HL-60 (cell line): ENCODE results near the gene CXCR2.

ENCODE experiments used
- DNase-seq, 2 experiments: peaks; one replicate each; pipeline ENCODE4 v3.0.0-alpha.2; 2010 to 2020; ENCODE audit warnings: low read depth in 1 of 2, low spot score in 1 of 2
- H3K27ac ChIP-seq: fragments of 250-450 bp; sonication (Bioruptor Pico); replicated peaks from 2 replicates; pipeline ENCODE4 v1.5.1; 2020; ENCODE audit warnings: mild to moderate bottlenecking, moderate library complexity
- H3K27me3 ChIP-seq: fragments of 250-450 bp; sonication (Bioruptor Pico); 2 replicates; pipeline ENCODE4 v1.5.1; 2021; ENCODE audit warnings: mild to moderate bottlenecking, moderate library complexity; ENCODE audit not compliant: insufficient read depth, poor library complexity, severe bottlenecking
- H3K4me3 ChIP-seq: replicated peaks from 2 replicates; pipeline ENCODE4 v1.5.1; 2011; ENCODE audit warnings: mild to moderate bottlenecking, control low read depth, low read length; ENCODE audit not compliant: insufficient read depth
- GABPA ChIP-seq: IDR thresholded peaks from 2 replicates; pipeline ENCODE4 v1.6.1; 2012; ENCODE audit warnings: low read depth
- POLR2AphosphoS5 ChIP-seq: IDR thresholded peaks from 2 replicates; pipeline ENCODE4 v1.6.1; 2012; ENCODE audit warnings: low read depth
- SPI1 ChIP-seq: IDR thresholded peaks from 2 replicates; pipeline ENCODE4 v1.6.1; 2012; ENCODE audit warnings: low read depth, mild to moderate bottlenecking, borderline replicate concordance
- TF ChIP-seq, protein P1 (sequence below): IDR thresholded peaks from 2 replicates; pipeline ENCODE4 v1.6.1; 2012; ENCODE audit warnings: low read depth; ENCODE audit not compliant: insufficient replicate concordance
- TF ChIP-seq, protein P2 (sequence below): IDR thresholded peaks from one replicate; pipeline ENCODE4 v1.5.1; 2011; ENCODE audit warnings: low read length, control low read depth, inconsistent platforms; ENCODE audit not compliant: insufficient read depth

The CXCR2 gene

DNA sequence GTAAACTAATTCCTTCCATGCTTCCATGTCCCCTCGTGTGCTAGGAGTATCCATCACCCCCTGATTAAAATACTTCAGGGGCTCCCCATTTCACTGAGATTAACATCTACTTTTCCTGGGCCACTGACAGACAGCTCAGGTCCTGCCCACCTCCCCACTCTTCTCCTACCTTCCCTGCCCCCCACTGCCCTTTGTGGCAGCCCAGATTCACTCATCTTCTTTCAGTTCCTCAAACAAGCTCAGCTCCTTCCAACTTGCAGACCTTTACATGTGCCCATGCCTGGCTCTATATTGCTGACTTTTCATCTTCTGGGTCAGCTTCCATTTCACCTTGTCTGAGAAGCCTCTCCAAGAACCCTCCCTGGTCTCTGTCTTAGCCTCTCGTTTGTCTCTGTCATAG, 44.8 kb upstream of the CXCR2 start:
- no peak overlapping the region for H3K4me3 ChIP-seq
- no peak overlapping the region for H3K27ac ChIP-seq
- TF ChIP-seq, protein P1, sequence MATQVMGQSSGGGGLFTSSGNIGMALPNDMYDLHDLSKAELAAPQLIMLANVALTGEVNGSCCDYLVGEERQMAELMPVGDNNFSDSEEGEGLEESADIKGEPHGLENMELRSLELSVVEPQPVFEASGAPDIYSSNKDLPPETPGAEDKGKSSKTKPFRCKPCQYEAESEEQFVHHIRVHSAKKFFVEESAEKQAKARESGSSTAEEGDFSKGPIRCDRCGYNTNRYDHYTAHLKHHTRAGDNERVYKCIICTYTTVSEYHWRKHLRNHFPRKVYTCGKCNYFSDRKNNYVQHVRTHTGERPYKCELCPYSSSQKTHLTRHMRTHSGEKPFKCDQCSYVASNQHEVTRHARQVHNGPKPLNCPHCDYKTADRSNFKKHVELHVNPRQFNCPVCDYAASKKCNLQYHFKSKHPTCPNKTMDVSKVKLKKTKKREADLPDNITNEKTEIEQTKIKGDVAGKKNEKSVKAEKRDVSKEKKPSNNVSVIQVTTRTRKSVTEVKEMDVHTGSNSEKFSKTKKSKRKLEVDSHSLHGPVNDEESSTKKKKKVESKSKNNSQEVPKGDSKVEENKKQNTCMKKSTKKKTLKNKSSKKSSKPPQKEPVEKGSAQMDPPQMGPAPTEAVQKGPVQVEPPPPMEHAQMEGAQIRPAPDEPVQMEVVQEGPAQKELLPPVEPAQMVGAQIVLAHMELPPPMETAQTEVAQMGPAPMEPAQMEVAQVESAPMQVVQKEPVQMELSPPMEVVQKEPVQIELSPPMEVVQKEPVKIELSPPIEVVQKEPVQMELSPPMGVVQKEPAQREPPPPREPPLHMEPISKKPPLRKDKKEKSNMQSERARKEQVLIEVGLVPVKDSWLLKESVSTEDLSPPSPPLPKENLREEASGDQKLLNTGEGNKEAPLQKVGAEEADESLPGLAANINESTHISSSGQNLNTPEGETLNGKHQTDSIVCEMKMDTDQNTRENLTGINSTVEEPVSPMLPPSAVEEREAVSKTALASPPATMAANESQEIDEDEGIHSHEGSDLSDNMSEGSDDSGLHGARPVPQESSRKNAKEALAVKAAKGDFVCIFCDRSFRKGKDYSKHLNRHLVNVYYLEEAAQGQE: no peak
- TF ChIP-seq POLR2AphosphoS5 (no peak), SPI1 (no peak; the same call in 1 of the 2 replicates), GABPA (no peak)
- TF ChIP-seq, protein P2, sequence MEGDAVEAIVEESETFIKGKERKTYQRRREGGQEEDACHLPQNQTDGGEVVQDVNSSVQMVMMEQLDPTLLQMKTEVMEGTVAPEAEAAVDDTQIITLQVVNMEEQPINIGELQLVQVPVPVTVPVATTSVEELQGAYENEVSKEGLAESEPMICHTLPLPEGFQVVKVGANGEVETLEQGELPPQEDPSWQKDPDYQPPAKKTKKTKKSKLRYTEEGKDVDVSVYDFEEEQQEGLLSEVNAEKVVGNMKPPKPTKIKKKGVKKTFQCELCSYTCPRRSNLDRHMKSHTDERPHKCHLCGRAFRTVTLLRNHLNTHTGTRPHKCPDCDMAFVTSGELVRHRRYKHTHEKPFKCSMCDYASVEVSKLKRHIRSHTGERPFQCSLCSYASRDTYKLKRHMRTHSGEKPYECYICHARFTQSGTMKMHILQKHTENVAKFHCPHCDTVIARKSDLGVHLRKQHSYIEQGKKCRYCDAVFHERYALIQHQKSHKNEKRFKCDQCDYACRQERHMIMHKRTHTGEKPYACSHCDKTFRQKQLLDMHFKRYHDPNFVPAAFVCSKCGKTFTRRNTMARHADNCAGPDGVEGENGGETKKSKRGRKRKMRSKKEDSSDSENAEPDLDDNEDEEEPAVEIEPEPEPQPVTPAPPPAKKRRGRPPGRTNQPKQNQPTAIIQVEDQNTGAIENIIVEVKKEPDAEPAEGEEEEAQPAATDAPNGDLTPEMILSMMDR: no peak
- H3K27me3 ChIP-seq: no peaks in the 10 kb centered on the region
- DNase-seq: peak in 1 of 2 experiments; percentile 34

DNA sequence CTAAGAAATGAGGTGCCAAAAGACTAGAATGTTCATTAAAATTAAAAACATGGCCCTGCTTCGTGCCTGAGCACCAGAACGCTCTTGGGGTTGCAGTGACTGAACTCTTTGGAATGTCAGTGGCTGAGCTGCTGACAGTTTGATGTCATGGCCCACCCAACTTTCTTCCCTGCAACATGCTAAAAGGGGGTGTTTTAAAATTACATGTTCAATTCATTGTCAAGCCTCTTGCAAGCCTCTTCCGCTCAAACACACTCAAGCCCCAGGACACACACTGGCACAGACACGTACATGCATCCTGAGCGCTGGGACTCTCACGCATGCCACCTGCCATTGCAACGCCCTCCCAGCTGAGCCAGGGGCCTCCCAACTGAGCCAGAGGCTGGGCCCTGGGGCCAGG, 44.1 kb upstream of the CXCR2 start:
- DNase-seq: no peak
- H3K27me3 ChIP-seq: no peaks in the 10 kb centered on the region
- no peak for TF ChIP-seq GABPA
- TF ChIP-seq, protein P2: no peak
- TF ChIP-seq, protein P1: no peak
- no peak overlapping the region for H3K27ac ChIP-seq
- H3K4me3 ChIP-seq: no peak overlapping the region

DNA sequence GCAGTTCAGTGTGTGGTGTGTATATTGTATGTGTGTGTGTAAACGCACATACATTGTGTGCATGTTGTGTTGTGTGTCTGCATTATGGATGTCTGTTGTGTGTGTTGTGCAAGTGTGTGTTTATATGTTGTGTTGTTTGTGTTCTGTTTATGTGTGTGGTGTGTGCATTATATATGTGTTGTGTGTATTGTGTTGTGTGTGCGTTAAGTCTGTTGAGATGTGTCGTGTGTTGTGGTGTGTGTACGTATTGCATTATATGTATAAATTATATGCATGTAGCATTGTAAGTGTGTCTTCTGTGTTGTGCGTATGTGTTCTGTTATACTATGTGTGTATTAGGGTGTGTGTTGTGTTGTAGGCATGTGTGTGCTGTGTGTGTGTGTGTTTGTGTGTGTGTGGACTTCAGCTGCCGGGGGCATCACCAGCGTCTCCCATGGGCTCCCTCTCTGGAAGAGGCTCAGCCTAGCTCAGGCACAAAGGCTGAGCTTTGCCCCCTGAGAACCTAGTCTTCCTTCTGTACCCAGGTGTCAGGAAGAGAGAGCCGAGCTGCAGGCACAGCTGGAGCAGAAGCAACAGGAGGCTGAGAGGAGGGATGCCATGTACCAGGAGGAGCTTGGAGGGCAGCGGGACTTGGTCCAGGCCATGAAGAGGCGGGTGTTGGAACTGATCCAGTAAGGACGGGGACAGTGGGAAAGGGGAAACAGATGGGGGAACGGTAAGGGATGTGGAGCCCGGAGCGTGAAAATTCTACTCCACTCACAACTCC, 43.1 kb upstream of the CXCR2 start:
- TF ChIP-seq, protein P2: no peak
- TF ChIP-seq, protein P1: no peak
- TF ChIP-seq GABPA: no peak
- TF ChIP-seq SPI1: no peak
- no peak for TF ChIP-seq POLR2AphosphoS5
- Histone ChIP-seq H3K27ac (no peak overlapping the region), H3K4me3 (no peak overlapping the region), H3K27me3 (no peaks in the 10 kb centered on the region)
- DNase-seq: no peak
